GM21786 (cell line): ENCODE results near the gene CD300LD.
"Not testable (repeated sequence)": the region's sequence is repeated elsewhere in the genome, so short reads cannot be mapped to it uniquely, and the experiment has no call there.

Experiments
- ATAC-seq: cut with Tn5 transposase; IDR thresholded peaks from one replicate; pipeline ENCODE4 v1.9.1; 2021; ENCODE audit not compliant: unreplicated experiment

The CD300LD gene

GRCh38 chr17:74573635-74574034, 18.4 kb downstream of the CD300LD start:
- not testable (repeated sequence) for ATAC-seq

- no peak for ATAC-seq
These were observed 18.9 kb downstream of the CD300LD start for GRCh38 chr17:74573169-74573568.

DNA sequence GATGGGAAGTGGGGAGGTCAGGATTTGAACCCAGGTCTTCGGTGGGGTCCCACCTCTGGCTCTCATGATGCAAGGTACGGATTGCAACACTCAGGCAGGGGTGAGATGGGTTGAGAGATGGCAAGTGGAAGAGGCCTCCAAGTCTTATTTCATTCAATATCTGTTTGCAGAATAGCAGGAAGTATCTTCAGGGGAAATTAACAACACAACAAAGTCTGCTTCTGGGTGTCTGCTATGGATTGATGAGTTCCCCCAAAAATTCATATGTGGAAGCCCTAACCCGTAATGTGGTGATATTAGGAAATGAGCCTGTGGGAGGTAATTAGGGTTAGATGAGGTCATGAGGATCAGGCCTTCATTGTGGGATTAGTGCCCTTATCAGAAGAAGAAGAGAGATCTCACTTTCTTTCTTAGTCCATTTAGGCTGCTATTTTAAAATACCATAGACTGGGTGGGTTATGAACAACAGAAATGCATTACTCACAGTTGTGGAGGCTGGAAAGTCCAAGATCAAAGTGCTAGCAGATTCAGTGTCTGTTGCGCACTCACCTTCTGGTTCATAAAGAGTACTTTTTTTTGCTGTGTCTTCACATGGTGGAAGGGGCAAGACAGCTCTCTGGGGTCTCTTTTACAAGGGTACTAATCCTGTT, 20.3 kb downstream of the CD300LD start:
- ATAC-seq, result no peak

GRCh38 chr17:74569020-74570003, 22.8 kb downstream of the CD300LD start:
- no peak for ATAC-seq

GRCh38 chr17:74568106-74568873, 23.8 kb downstream of the CD300LD start:
- ATAC-seq, result no peak

- ATAC-seq, result no peak
These were observed 24.7 kb downstream of the CD300LD start, which contains the start of gene CD300H for GRCh38 chr17:74567397-74567796. TSS of gene CD300H (minus strand) at chr17:74567509.

DNA sequence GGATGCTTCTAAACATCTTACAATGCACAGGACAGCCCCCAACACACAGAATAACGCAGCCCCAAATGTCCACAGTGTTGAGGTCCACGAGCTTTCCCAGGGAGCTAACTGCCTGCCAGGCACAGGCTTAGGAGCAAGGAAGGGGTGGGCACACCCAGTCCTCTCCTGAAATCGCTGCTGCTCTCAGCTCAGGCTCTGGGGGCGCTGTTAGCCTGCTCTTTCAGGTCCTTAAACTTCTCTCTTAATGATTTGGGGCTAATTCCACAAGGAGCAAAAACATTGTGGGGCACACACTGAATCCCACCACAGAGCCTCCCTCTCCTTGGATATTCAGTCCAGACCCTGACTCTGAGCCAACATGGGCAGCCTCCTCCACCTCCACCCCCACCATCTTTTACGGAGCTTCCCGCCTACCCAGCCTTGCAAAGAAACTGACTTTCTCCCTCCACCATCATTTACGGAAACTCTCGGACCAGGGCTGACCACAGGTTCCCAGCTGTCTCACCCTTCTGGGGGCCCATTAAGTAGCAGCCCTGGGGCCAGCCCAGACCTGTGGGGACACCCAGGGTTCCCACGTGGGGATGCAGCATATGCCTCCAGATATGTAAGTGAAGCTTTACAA, 25.8 kb downstream of the CD300LD start:
- no peak for ATAC-seq

GRCh38 chr17:74565126-74565525, 27.0 kb downstream of the CD300LD start:
- ATAC-seq, result no peak

GRCh38 chr17:74563358-74563757, 28.7 kb downstream of the CD300LD start:
- ATAC-seq, result no peak

DNA sequence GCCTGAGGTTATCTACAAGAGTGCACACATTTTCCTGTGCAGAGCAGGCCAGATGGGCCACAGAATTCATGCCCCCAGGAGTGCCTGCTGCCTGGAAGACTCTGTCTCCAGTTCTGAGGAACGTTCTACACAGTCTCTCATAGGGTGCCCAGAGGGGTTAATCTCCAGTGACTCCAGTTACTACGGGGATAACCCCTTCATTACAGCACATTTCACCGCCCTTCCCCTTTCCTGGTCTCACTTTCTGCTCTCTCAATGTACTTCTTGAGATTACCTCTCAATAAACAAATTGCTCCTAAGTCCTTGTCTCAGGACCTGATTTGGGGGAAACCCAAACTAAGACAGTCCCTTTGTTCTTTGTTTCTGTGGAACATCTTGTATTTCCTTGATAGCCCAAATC, 30.5 kb downstream of the CD300LD start:
- ATAC-seq, result no peak

- no peak for ATAC-seq
These were observed 33.1 kb downstream of the CD300LD start for GRCh38 chr17:74558882-74559519.

DNA sequence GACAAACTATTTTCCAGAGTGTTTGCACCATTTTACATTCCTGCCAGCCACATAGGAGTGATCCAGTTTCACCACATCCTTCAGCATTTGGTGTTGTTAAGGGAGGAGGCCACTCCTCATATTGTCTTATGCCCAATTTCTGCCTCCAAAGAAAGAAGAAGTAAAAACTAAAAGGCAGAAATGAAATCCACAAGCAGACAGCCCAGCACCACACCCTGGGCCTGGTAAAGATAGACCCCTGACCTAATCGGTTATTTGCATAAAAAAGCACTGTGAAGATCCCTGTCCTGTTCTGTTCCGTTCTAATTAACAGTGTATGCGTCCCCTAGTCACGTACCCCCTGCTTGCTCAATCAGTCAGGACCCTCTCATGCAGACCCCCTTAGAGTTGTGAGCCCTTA, 33.7 kb downstream of the CD300LD start:
- not testable (repeated sequence) for ATAC-seq

DNA sequence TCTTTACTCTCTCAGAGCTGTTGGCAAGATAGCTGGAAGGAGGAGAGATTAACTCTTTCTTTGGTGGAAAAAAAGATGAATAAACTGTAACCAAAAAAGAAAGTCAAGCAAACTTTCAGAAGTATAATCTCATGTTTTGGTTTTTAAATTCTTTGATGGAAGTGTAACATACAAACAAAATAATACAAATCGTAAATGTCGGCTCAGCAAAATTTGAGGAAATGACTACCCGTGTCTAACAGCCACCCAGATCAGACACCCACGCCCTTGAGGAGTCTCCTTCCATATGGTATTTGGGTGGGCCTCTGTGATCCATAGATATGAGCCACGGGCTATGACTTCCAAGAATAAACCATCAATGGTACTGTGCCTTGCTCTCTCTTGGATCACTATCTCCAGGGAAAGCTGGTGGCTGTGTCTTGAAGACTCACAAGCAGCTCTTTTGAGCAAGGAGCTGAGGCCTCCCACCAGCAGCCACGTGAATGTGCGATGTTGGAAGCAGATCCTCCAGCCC, 36.6 kb downstream of the CD300LD start:
- ATAC-seq, result no peak

- ATAC-seq, result no peak
These were observed 37.2 kb downstream of the CD300LD start for GRCh38 chr17:74554909-74555308.

DNA sequence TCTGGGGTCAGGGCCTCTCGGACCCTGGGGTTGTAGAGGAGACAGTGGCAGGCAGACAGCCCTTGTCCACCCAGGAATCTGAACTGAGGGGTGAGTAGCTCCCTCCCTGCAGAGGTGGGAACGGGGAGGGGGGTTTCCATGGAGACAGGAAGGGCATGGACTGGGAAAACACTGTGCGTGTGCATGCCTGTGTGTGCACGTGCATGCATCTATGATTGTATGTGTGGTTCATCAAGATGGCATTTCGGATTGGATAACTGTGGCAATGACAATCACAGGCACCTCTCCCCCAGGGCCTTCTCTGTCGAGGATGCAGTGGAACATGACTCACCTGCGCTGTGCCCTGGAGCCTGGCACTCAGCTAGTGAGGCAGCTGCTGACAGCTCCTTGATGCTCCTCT, 40.0 kb downstream of the CD300LD start:
- no peak for ATAC-seq

- no peak for ATAC-seq
These were observed 41.5 kb downstream of the CD300LD start for GRCh38 chr17:74550602-74551001.

- no peak for ATAC-seq
These were observed 42.7 kb downstream of the CD300LD start for GRCh38 chr17:74549343-74549742.

DNA sequence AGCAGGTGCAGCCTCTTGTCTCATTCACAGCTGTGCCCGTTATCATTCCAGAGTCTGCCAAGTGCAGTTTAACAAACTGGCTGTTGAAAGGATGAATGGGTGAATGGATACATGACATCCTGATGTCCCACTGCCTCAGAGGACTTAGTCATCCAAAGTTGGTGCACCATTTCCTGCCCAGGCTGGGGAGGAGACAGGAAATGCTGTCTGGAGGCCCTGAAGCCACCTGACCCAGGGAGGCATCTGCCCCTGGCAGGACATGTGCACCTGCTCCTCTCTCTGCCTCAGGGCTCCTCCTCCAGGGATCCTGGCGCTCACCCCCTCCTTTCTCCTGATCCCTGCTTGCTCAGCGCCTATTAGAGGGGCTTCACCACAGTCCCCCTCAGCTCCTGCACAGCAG, 44.3 kb downstream of the CD300LD start:
- ATAC-seq, result no peak

DNA sequence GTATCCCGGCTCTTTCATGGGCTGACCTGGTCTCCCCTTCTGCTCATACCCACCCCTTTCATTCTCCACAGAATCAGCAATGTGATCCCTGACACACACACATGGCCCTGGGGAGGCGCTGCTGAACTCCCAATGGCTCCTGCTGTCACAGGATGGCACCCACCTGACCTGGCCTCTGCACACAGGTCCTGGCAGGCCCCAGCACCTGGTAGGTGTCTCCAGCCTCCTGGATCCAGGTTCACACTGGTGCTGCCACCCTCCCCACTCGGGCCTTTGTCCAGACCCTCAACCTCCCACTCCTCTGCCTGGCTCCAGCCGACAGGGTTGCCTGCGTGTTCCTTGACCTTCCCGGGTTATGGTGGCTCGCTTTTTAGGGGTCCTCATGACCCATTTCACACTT, 44.8 kb downstream of the CD300LD start:
- ATAC-seq, result no peak

DNA sequence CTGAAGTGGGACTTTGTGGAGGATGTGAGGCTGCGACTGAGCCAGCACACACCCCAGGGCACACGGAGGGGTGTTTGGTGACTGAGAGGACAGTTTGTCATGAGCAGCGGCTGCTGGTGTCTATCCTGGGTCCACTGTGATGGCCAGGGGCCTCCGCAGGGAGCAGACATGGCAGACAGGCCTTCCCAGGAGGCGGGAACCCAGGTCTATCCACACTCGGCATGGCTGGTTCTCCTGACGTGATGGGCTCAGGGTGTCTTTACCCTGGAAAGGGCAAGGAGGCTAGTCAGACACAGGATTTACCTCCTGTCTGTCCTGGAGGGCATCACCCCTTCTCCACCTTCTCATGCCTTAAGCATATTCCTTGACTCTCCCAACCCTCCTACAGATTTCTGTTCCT, 45.5 kb downstream of the CD300LD start:
- no peak for ATAC-seq
